Heart right ventricle (tissue), 16 donors: ENCODE data around the gene ARHGEF4. TPM values are rescaled to one million over a fixed set of nuclear protein-coding genes. Genes with fewer than 3 reads are reported as not detected.

Source experiments
- ATAC-seq, 8 donors: fragments of 200-7000 bp; cut with Tn5 transposase; one replicate each; pipeline ENCODE4 v1.9.1; 2020; ENCODE audit warnings: mild to moderate bottlenecking in 8 of 8, moderate library complexity in 8 of 8, moderate number of reproducible peaks in 1 of 8
- DNase-seq, 2 donors: peaks; one replicate each; pipeline ENCODE4 v3.0.0-alpha.2; 2020
- H3K27ac ChIP-seq, 10 donors: fragments of 200-600 bp; sonication (generic) in 2 of 10; one replicate each; pipeline versions ENCODE4 v1.5.0 to v1.8.0; 2020 to 2022; ENCODE audit warnings: mild to moderate bottlenecking in 3 of 10
- H3K27me3 ChIP-seq, 7 donors: fragments of 200-600 bp; one replicate each; pipeline ENCODE4 v1.8.0; 2021 to 2022; ENCODE audit warnings: mild to moderate bottlenecking in 2 of 7
- H3K36me3 ChIP-seq, 9 donors: fragments of 200-600 bp; sonication (generic) in 1 of 9; one replicate each; pipeline versions ENCODE4 v1.5.0 to v1.8.0; 2020 to 2022; ENCODE audit warnings: mild to moderate bottlenecking in 2 of 9
- H3K4me1 ChIP-seq, 9 donors: fragments of 200-600 bp; sonication (generic) in 1 of 9; one replicate each; pipeline versions ENCODE4 v1.5.0 to v1.8.0; 2020 to 2022; ENCODE audit warnings: mild to moderate bottlenecking in 4 of 9
- H3K4me3 ChIP-seq, 10 donors: fragments of 200-600 bp; sonication (generic) in 2 of 10; one replicate each; pipeline versions ENCODE4 v1.5.0 to v1.8.0; 2020 to 2022; ENCODE audit warnings: mild to moderate bottlenecking in 7 of 10, moderate library complexity in 2 of 10
- H3K9me3 ChIP-seq, 11 donors: fragments of 200-600 bp in 10 of 11; sonication (generic) in 2 of 11; one replicate each; pipeline versions ENCODE4 v1.5.0 to v1.8.0; 2013 to 2022; ENCODE audit warnings: mild to moderate bottlenecking in 2 of 11, control low read depth in 1 of 11, moderate library complexity in 1 of 11
- CTCF ChIP-seq, 9 donors: fragments of 200-600 bp; sonication (generic) in 2 of 9; IDR thresholded peaks; one replicate each; pipeline versions ENCODE4 v1.5.0 to v1.8.0; 2021 to 2022; ENCODE audit warnings: antibody characterized with exemption in 9 of 9, mild to moderate bottlenecking in 5 of 9, moderate library complexity in 1 of 9
- WGBS, 2 donors: extraction: QIAGEN DNeasy Blood & Tissue Kit; methylation state at CpG; one replicate each; pipeline ENCODE4 v1.1.7; 2013; ENCODE audit warnings: inconsistent platforms in 1 of 2; 5-methylcytosine and 5-hydroxymethylcytosine counted together
- intact Hi-C, 10 donors: fragments of 100-400 bp; cut with DNase I; formaldehyde crosslinking; loops; one replicate each; pipeline versions ENCODE4 v1.11.1 to v1.14.2; 2022
- polyA plus RNA-seq, 2 donors: library from polyadenylated mRNA; stranded (reverse); fragments of 200-250 nt; gene quantifications; one replicate each; pipeline ENCODE4 v1.2.3, GENCODE V29; 2013
- total RNA-seq, 10 donors: library from RNA; stranded (reverse); fragmentation: NEBNext Ultra II Directional in 3 of 10; extraction: Animal tissue kit (Norgen Biotek cat#: 25700) in 3 of 10; gene quantifications; one replicate each; pipeline versions ENCODE4 v1.2.1 to v1.2.4, GENCODE V29; 2021 to 2023
- donor health status: Arrhythmogenic right ventricular cardiomyopathy.
- donor health status: ischemic (EF 13 %, LVEDD 7.1; RV severe dilation, severe dysfunction).
- donor health status: healthy with polysubstance abuse.
- donor health status: DM: no; HTN: yes; CAD: no.
- donor health status: DM: no; HTN: no; CAD: no.
- donor health status: ischemic (EF 25% LVEDD 6.9; RV normal size, moderate dysfunction).
- donor health status: ischemic (EF 25% LVEDD 5.7; RV mildly dilated, moderate dysfunction).
- donor health status: healthy.
- donor health status: DM: yes; HTN: yes; CAD: no.
- donor health status: Ischemic cardiomyopathy.
- donor health status: ischemic (EF 35%, LVEDD 5.7; RV mildly dilated, moderate dysfunction).
- donor health status: nonischemic (EF 11% LVEDD 7.7; RV severe dilation, severe dysfunction).
- donor health status: DM: yes; HTN: yes; CAD: no.
- donor health status: PGD.
- donor health status: ischemic (EF 29% LVEDD 5.4; RV normal size, mild dysfunction).
- donor health status: nonischemic (EF 23%, LVEDD 6.1; RV moderate dilation, normal function).

ARHGEF4 gene
- total and polyA plus RNA-seq, 12 donors: 0.67 to 6.5 (median 3.4) TPM

- H3K27me3 ChIP-seq: peaks cover 0 to 19% (median 6%) of the 10 kb centered on the region in 7 donors
- no peak overlapping the region for H3K4me3 ChIP-seq
- H3K4me1 ChIP-seq: no peaks in the 10 kb centered on the region
- intact Hi-C loops: loop anchor here in 1 of 10 donors (10.0 kb wide), 1 partner anchor 134 kb away; no protein-coding TSS in a partner anchor
- peaks cover 0 to 25% (median 0%) of the 10 kb centered on the region in 11 donors for H3K9me3 ChIP-seq
- H3K27ac ChIP-seq: no peak overlapping the region
- no peak for DNase-seq
- no peak for ATAC-seq
- TF ChIP-seq CTCF (IDR thresholded peaks at IDR 0.05): no peak
- no peaks in the 10 kb centered on the region for H3K36me3 ChIP-seq
- WGBS, 2 donors: 51 to 54% methylated on average over 4 of the region's 4 CpGs
Observed at GRCh38 chr2:130928385-130928784, 91.7 kb downstream of the ARHGEF4 start.

- WGBS, 2 donors: 84 to 85% methylated on average over 12 of the region's 12 CpGs
- peaks cover 0 to 32% (median 0%) of the 10 kb centered on the region in 11 donors for H3K9me3 ChIP-seq
- TF ChIP-seq CTCF (IDR thresholded peaks at IDR 0.05): no peak
- H3K27ac ChIP-seq: no peak overlapping the region
- peaks cover 0 to 20% (median 6%) of the 10 kb centered on the region in 7 donors for H3K27me3 ChIP-seq
- H3K4me1 ChIP-seq: no peaks in the 10 kb centered on the region
- H3K4me3 ChIP-seq: no peak overlapping the region
- H3K36me3 ChIP-seq: no peaks in the 10 kb centered on the region
- DNase-seq: no peak
- ATAC-seq: no peak
- intact Hi-C loops: no loop called here
Observed at GRCh38 chr2:130930740-130931659, 94.3 kb downstream of the ARHGEF4 start.

- DNase-seq: no peak
- H3K9me3 ChIP-seq: peaks cover 0 to 33% (median 0%) of the 10 kb centered on the region in 11 donors
- H3K4me1 ChIP-seq: no peaks in the 10 kb centered on the region
- no peak overlapping the region for H3K27ac ChIP-seq
- 33 to 44% methylated on average over 2 of the region's 2 CpGs for WGBS, 2 donors
- intact Hi-C loops: no loop called here
- no peak for ATAC-seq
- H3K27me3 ChIP-seq: peaks cover 0 to 14% (median 5%) of the 10 kb centered on the region in 7 donors
- no peak overlapping the region for H3K4me3 ChIP-seq
- H3K36me3 ChIP-seq: no peaks in the 10 kb centered on the region
- no peak for TF ChIP-seq CTCF (IDR thresholded peaks at IDR 0.05)
Observed at GRCh38 chr2:130933501-130933900, 96.8 kb downstream of the ARHGEF4 start.

- intact Hi-C loops: no loop called here
- no peak for TF ChIP-seq CTCF (IDR thresholded peaks at IDR 0.05)
- DNase-seq: no peak
Observed at GRCh38 chr2:130936451-130936850, 99.7 kb downstream of the ARHGEF4 start.

More at GRCh38 chr2:130936451-130936850, 99.7 kb downstream of the ARHGEF4 start:
- Histone ChIP-seq H3K4me3 (no peak overlapping the region), H3K9me3 (peaks cover 0 to 33% (median 0%) of the 10 kb centered on the region in 11 donors), H3K27ac (no peak overlapping the region), H3K27me3 (peaks cover 0 to 9% (median 0%) of the 10 kb centered on the region in 7 donors), H3K4me1 (no peaks in the 10 kb centered on the region), H3K36me3 (no peaks in the 10 kb centered on the region)
- ATAC-seq: no peak
